VCaP (cell line): ENCODE measurements around the gene PTCHD1.

Experiments used
- H3K27ac ChIP-seq: fragments of 450-650 bp; 2 replicates; pipeline ENCODE4 v1.5.1; 2017
- TF ChIP-seq, protein P1 (sequence below): fragments of 450-650 bp; conservative IDR thresholded peaks from 2 replicates; pipeline ENCODE4 v1.5.1; 2017; ENCODE audit warnings: mild to moderate bottlenecking, moderate library complexity

The PTCHD1 gene

DNA sequence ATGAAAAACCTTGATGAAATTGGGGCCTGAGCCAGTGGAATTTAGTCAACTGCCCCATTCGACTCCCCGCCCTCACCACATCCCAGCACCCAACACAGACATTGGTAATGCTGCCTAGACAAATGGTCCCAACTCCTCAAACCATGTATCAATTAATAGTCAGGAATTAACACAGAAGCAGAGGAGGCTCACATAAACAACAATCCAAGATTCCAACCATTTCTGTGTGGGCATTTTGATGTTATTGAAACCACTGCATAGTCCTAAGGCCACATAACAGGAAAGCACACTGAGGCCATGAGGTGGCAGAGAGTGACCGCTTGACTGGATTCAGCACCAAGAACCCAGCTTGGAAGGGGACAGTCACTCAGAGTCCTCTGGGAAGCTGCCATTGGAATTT, 22.5 kb upstream of the PTCHD1 start:
- H3K27ac ChIP-seq, result no peak overlapping the region
- TF ChIP-seq, protein P1, sequence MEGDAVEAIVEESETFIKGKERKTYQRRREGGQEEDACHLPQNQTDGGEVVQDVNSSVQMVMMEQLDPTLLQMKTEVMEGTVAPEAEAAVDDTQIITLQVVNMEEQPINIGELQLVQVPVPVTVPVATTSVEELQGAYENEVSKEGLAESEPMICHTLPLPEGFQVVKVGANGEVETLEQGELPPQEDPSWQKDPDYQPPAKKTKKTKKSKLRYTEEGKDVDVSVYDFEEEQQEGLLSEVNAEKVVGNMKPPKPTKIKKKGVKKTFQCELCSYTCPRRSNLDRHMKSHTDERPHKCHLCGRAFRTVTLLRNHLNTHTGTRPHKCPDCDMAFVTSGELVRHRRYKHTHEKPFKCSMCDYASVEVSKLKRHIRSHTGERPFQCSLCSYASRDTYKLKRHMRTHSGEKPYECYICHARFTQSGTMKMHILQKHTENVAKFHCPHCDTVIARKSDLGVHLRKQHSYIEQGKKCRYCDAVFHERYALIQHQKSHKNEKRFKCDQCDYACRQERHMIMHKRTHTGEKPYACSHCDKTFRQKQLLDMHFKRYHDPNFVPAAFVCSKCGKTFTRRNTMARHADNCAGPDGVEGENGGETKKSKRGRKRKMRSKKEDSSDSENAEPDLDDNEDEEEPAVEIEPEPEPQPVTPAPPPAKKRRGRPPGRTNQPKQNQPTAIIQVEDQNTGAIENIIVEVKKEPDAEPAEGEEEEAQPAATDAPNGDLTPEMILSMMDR, result no peak

DNA sequence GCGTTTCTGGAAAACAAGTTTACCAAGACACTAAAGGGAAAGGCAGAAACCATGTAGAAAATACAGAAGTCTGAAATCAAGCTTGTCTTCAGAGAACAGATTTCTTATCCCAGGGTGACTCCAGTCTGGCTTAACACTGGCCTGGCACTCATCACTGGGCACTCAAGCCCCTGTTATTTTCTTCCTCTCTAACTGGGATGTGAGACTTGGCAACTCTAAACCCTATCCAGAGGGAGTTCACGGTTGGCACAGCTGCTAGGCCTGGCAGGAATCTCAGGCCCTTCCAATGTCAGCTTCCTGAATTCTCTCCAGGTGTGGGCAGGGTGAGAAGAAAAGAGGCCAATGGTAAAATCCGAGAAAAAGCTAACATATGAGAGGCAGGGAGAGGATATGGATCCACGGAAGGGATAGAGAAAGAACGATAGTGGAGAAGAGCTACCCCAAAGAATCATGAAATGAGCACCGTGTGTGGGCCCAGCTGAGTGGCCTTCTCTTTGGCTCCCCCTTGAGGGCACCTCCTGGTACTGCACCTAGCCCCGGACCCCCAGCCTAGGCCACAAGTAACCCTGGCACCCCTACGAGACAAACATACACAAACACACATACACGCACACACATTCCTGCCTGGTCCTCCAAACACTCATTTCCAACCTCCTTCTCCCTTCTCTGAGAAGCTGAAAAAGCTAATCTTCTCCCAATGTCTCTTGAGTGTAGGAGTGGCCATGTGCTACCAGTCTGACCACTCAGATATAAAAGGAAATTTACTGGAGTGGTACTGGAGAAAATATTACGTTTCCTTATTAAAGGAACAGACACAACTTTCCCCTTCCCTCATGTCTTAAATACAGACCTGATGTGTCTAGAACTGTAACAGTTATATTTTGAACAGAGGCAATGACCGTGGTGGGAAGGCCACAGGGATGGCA, 16.6 kb upstream of the PTCHD1 start:
- TF ChIP-seq, protein P1, result peak; percentile 70
- H3K27ac ChIP-seq, result no peak overlapping the region

DNA sequence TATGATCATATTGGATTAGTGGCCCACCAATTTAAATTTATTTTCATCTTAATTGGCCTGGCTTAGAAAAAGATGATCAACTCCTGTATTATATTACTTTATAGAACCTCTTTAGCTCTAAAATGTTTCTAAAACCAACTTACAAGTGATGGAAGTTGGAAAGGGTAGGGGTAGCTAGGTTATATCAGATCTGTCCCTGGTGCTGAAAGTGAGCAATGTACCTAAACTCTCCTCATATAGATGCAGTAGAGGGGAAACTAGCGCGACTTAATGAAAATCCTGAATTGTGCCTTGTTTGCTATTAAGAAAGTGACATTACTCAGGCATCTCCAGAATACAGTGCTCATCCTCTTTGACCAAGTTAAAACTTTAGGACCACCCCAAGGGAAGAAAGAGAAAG, 7.5 kb upstream of the PTCHD1 start:
- TF ChIP-seq, protein P1, result no peak
- no peak overlapping the region for H3K27ac ChIP-seq

DNA sequence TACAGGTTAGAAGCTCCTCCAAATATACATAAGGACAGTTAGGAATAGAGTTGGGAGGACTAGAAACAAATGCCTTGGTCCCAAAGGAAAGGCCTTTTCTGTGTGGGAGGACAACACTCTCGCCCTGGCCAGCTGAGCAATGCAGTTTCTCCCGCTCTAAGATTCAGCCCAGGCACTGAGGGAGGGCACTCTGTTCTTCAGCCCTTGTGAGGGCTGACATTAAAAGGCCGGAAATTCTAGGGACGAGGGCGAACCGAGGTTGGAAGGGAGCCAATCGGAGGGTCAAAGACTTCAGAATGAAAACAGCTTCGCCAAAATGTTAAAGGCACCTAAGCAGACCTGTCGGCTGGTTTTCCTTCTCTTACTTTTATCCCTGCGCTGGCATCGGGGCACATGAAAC, 2.9 kb upstream of the PTCHD1 start:
- TF ChIP-seq, protein P1, result no peak
- H3K27ac ChIP-seq, result no peak overlapping the region

DNA sequence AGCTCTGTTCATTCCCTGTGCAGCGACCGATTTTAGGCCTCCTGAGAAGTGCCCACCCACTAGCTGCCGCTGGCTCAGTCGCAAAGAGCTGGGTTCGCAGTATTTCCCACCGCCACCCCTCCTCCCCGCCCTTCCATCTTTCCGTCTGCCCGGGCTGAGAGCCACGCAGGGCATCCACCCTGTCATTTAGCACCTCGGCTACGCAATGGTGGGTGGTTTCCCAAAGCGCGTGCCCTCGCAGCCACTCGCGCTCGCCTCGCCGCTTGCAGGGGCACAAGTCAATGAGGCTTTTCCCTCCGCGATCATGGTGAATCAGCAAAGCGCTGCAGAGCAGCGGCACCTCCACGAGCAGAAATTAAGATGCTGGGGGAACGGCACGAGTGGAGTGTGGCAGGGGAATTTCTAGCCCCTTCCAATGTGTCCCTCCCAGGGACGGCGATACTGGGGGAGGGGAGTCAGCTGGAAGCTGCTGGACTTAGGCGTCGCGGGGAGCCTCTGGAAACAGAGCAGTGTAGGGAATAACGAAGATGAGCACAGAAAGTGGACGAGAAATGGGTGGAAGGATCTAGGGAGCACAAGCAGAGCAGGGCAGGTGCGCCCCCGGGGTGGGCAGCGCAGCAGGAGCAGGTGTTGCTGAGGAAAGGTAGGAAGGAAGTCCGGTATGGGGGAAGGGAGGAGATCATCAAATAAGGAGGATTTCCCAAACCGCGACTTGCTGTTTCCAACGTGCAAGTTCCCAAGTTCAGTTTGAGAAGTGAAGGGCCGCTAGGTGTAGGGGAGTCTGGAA, 2.4 kb upstream of the PTCHD1 start:
- TF ChIP-seq, protein P1, result no peak
- no peak overlapping the region for H3K27ac ChIP-seq

DNA sequence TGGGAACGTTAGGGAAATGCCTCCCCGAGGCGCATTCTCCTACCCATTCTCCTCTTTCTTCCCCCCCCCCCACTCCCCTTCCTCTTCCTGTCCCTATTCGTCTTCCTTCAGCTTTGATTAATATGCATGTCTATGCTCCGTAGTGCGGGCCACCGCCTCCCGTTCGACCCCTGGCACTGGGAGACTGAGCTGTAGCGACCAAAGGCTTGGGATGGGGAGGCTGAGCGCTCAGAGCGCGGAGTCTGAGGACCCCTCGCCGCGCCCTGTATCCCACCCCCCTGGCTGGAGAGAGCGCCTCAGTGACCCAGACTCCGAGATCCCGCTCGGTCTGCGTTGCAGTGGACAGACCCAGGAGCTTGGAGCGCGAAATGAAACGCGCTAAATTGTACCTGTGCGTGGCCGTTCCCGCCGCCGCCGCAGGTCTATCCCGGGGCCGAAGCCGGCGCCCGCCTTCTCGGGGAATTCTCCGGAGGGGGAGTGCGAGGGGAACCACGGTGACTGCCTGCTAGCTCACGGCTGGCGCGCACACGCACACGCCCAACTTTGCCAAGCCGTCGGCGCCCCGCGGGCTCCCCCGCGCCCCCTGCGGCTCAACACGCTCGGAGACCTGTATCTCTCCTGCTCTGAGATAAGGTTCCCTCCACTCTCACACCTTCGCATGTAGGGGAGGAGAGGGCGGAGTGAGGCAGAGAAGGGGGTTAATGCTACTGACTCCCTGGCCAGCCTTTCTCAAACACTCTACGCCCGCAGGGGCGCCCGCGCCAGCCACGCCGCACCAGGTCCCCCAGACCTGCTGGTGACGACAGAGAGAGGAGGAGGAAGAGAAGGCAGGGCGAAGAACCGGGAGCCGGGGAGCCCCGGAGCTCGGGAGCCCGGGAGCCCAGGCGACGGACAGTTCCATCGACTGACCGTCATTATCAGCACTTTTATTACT, 1.5 kb upstream of the PTCHD1 start:
- no peak overlapping the region for H3K27ac ChIP-seq
- TF ChIP-seq, protein P1, result no peak
